Nephron (organoid): Measurements from ENCODE around the gene FUT8.

Source experiments
- H3K27ac Mint-ChIP-seq, 3 experiments: 2 replicates each; pipeline ENCODE4 v1.8.0; 2020; ENCODE audit warnings: mixed read lengths in 3 of 3, mild to moderate bottlenecking in 2 of 3, moderate library complexity in 1 of 3
- H3K27me3 Mint-ChIP-seq: 2 replicates; pipeline ENCODE4 v1.8.0; 2021; ENCODE audit warnings: low read depth, mild to moderate bottlenecking, moderate library complexity, mixed read lengths
- H3K36me3 Mint-ChIP-seq: 2 replicates; pipeline ENCODE4 v1.8.0; 2020; ENCODE audit warnings: low read depth, mixed read lengths
- H3K4me1 Mint-ChIP-seq: 2 replicates; pipeline ENCODE4 v1.8.0; 2020; ENCODE audit warnings: mixed read lengths
- H3K4me3 Mint-ChIP-seq, 3 experiments: 2 replicates each; pipeline ENCODE4 v1.8.0; 2020; ENCODE audit warnings: mild to moderate bottlenecking in 3 of 3, mixed read lengths in 3 of 3, moderate library complexity in 2 of 3
- H3K9me3 Mint-ChIP-seq: 2 replicates; pipeline ENCODE4 v1.8.0; 2020; ENCODE audit warnings: mixed read lengths
- CTCF ChIP-seq, 3 experiments: fragments of 200-600 bp; sonication (generic); IDR thresholded peaks; one replicate each; pipeline ENCODE4 v1.5.0; 2021; ENCODE audit warnings: antibody characterized with exemption in 3 of 3; ENCODE audit not compliant: unreplicated experiment in 3 of 3

Gene FUT8

GRCh38 chr14:65412856-65413738 is 567 bp downstream of the FUT8 start:
- Mint-ChIP-seq H3K4me3 (peak overlapping the region; percentile 97 to 98 (median 97)), H3K4me1 (peaks cover 11% of the 10 kb centered on the region), H3K27ac (peak overlapping the region in 2 of 3 experiments; percentile 33 to 49), H3K9me3 (no peaks in the 10 kb centered on the region), H3K27me3 (peaks cover 3% of the 10 kb centered on the region), H3K36me3 (no peaks in the 10 kb centered on the region)
- no peak for TF ChIP-seq CTCF (IDR thresholded peaks at IDR 0.05; ENCODE audit: unreplicated experiment in 3 of 3)

- H3K27ac Mint-ChIP-seq = peak overlapping the region in 2 of 3 experiments; percentile 30 to 33
- no peaks in the 10 kb centered on the region for H3K36me3 Mint-ChIP-seq
- TF ChIP-seq CTCF (IDR thresholded peaks at IDR 0.05; ENCODE audit: unreplicated experiment in 3 of 3) = no peak
- peaks cover 3% of the 10 kb centered on the region for H3K27me3 Mint-ChIP-seq
- peaks cover 11% of the 10 kb centered on the region for H3K4me1 Mint-ChIP-seq
- H3K4me3 Mint-ChIP-seq = peak overlapping the region; percentile 82 to 97 (median 88)
- H3K9me3 Mint-ChIP-seq = no peaks in the 10 kb centered on the region
Measured at GRCh38 chr14:65413739-65414045, 1.2 kb downstream of the FUT8 start.

- H3K4me1 Mint-ChIP-seq = peaks cover 11% of the 10 kb centered on the region
- no peaks in the 10 kb centered on the region for H3K9me3 Mint-ChIP-seq
- H3K27ac Mint-ChIP-seq = no peak overlapping the region
- H3K36me3 Mint-ChIP-seq = no peaks in the 10 kb centered on the region
- H3K4me3 Mint-ChIP-seq = peak overlapping the region; percentile 45 to 88 (median 70)
- H3K27me3 Mint-ChIP-seq = peaks cover 3% of the 10 kb centered on the region
- TF ChIP-seq CTCF (IDR thresholded peaks at IDR 0.05; ENCODE audit: unreplicated experiment in 3 of 3) = peak; percentile 45 to 67 (median 55)
Measured at GRCh38 chr14:65414961-65415589, 2.5 kb downstream of the FUT8 start.

GRCh38 chr14:65415613-65416012 is 3.1 kb downstream of the FUT8 start:
- H3K4me1 Mint-ChIP-seq = peaks cover 11% of the 10 kb centered on the region
- H3K27me3 Mint-ChIP-seq = peaks cover 3% of the 10 kb centered on the region
- no peaks in the 10 kb centered on the region for H3K36me3 Mint-ChIP-seq
- H3K4me3 Mint-ChIP-seq = no peak overlapping the region
- no peak for TF ChIP-seq CTCF (IDR thresholded peaks at IDR 0.05; ENCODE audit: unreplicated experiment in 3 of 3)
- no peak overlapping the region for H3K27ac Mint-ChIP-seq
- H3K9me3 Mint-ChIP-seq = no peaks in the 10 kb centered on the region

- Mint-ChIP-seq H3K27me3 (peaks cover 3% of the 10 kb centered on the region), H3K4me3 (no peak overlapping the region), H3K4me1 (peaks cover 4% of the 10 kb centered on the region), H3K27ac (no peak overlapping the region), H3K36me3 (no peaks in the 10 kb centered on the region), H3K9me3 (no peaks in the 10 kb centered on the region)
- no peak for TF ChIP-seq CTCF (IDR thresholded peaks at IDR 0.05; ENCODE audit: unreplicated experiment in 3 of 3)
Measured at GRCh38 chr14:65419593-65420252, 7.2 kb downstream of the FUT8 start.
